CD4-positive, alpha-beta T cell treated with Interleukin-4 for 1 hour (primary cell): Measurements from ENCODE around the gene HIVEP3.

ENCODE experiments used
- DNase-seq, 2 donors: peaks; one replicate each; pipeline ENCODE4 v3.0.0-alpha.2; 2020 to 2022

The HIVEP3 gene

GRCh38 chr1:41526956-41527561 is 391.7 kb downstream of the HIVEP3 start:
- no peak for DNase-seq

DNA sequence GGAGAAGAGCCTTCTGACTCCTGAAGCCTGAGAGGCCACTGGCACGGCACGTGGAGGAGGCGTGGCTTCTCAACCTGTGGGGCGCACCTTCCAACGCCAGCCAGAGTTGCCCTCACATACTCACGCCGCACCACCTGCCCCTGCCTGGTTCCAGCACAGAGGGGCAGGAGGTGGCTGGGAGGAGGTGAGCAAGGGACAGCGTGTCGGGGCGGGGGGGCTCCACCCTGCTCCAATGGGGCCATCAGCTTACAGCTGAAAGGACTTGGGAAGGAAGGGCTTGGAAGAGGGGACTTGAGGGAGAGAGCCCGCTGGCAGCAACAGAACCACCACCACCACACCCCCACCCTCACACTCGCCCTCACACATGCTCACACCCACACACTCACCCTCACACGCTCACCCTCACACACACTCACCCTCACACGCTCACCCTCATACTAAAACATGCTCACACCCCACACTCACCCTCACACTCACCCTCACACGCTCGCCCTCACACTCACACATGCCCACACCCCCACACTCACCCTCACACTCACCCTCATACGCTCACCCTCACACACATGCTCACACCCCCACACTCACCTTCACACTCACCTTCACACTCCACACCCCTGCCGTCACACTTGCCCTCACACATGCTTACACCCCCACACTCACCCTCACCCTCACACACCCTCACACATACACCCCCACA is 392.7 kb downstream of the HIVEP3 start:
- DNase-seq: no peak

DNA sequence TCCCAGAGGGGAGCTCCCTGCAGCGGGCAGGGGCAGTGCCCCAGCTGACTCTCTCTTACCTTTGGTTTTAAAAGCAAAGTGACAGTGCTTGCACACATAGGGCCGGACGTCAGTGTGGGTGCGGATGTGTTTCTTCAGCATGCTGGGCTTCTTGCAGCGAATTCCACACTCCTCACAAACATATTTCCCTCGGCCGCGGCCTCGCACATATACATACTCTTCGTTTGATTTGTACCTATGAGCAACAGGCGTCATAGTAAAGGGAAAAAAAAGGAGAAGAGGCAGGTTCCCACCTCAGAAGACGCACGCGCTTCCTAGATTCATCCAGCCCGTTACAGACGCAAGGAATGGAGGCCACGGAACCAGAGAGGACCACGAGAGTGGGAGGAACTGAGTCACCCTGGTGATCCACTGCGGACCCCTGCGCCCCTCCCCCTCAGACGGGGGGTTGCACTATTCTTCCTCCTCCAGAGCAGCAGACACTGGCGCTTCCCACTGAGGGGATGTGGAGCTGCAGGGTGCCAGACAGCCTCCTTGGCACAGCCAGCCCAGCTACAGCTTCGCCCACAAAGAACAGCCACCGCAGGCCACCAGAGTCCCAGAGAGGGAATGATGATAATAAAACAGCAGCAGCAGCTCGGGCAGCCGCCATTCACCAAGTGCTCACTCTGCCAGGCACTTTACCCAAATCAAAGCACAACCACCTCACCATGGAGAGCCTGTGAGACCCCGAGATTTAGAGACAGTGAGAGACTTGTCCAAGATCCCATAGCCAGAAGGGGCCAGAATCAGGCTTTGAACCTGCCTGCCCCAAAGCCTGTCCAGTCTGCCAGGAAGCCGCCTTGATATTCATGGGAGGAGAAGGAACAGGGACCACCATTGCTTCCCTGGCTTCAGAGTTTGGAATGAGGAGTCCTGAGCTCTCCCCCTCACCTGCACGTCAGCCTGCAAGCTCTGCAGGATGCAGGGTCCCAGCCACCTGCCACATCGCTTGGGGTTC is 393.7 kb downstream of the HIVEP3 start:
- no peak for DNase-seq

DNA sequence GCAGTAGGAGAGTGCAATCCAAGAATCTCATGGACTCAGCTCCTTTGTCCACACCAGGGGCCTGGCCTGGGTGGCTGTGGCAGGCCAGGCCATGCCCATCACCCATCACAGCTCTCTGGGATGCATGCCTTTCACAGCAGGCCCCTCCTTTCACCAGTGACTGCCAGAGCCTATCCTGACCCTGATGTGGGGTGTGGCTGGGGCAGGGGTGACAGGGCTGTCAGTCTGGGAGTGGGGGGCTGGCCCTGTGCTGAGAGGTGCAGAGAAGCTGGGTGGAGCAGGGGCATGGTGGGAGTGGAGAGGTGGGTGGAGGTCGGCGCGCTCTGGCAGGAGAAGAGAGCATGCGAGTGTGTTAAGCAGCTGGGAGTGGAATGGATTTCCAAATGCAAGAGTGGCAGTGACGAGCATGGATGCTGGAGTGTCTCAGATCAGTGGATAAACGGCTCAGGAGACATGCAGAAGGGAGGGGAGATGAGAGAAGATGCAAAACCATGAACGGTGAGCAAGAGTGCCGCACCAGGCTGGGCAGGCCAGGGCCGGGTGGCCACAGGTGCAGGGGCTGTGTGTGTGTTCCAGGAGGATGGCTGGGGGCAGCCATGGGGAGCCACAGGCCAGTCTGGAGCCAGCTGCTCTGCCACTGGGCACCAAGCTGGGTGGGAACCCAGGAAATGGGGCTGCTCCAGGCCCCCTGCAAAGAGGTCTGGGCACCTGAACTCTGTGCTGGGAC is 394.6 kb downstream of the HIVEP3 start:
- no peak for DNase-seq

- DNase-seq: no peak
Measured at GRCh38 chr1:41523071-41523470, 395.7 kb downstream of the HIVEP3 start.

GRCh38 chr1:41521766-41522165 is 397.0 kb downstream of the HIVEP3 start:
- no peak for DNase-seq

DNA sequence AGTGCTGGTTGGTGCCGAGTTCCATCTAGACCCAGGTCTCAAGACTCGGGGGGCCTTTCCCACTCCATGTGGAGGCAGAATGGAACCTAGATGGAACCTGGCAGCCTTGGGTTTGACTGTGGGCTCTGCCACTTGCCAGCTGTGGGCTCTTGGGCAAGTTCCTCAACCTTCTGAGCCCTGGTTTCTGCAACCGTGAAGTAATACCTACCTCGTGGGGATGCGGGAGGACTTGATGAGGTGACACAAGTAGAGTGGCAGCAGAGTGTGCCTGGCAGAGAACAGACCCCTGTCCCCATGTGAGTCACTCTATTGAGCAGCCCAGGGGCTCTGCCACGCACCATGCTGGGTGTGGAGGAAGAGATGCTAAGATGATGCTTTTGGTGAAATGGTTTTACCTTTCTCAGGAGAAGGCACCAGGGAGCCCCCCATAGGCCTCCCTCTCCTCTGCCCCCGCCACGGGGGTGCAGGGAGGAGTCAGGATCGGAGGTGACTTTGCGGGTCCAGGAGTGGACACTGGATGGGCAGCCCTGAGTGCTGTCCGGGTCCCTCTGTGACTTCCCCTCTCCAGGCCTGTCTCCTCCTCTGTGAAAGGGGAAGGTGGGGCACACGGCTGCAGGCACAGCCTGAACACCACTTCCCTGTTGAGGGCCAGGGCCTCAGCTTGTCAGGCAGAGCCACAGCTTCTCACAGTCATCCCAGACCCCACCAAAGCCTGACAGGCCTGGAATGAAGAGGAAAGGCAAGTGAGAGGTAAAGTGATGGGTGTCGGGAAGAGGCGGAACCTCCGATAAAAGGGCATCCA is 397.6 kb downstream of the HIVEP3 start:
- no peak for DNase-seq

DNA sequence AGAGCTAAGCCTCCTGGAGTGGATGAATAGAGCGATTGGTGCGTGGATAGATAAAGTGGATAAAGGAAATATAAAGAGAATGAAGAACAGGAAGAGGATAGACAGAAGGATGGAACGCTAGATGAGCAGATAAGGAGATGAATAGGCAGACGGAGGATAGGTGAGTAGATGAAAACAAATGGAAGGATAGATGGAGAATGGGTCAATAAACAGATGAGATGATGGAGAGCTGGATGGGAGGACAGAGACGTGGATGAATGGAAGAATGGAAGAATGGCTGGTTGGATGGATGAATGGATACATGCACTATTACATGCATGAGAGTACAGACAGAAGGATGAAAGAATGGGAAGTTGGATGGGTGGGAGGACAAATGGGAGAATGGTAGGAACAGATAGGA is 399.1 kb downstream of the HIVEP3 start:
- no peak for DNase-seq

DNA sequence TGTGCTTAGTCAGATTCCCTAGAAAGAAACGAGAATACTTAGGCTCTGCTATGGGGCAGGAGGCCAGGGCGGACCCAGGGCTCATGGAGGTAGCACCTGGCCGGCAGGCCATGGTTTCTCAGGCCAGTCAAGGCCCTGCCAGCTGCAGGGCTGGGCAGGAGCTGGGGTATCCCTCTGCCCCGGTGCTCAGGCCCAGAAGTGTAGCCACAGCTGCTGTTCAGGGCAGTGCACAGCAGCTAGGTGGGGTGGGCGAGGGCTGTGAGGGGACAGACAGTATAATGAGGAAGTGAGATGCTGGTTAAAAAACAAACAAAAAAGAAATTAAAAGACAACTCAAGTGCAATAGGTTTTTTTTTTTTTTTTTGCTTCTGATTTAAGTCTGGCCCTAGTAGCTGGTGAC is 400.3 kb downstream of the HIVEP3 start:
- DNase-seq: no peak

DNA sequence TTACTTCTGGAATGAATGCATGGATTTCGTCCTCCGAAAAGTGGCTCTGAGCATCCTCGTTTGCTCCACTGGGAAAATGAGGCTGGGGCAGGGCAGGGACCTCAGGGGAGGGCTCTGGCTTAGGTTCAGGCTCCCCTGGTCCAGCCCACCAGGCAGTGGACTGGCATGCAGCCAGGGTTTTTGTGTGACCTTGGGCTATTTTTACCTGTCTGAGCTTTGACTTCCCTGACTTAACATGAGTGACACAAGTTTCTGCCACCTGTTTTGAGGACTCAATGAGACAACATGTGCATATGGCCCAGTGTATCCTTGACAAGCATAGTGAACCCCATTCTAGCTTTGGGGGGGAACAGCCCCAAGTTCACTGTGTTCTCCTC is 401.7 kb downstream of the HIVEP3 start:
- no peak for DNase-seq

- DNase-seq: peak; percentile 46 to 63
Measured at GRCh38 chr1:41516168-41517061, 402.3 kb downstream of the HIVEP3 start.

- no peak for DNase-seq
Measured at GRCh38 chr1:41515778-41516167, 402.9 kb downstream of the HIVEP3 start.

DNA sequence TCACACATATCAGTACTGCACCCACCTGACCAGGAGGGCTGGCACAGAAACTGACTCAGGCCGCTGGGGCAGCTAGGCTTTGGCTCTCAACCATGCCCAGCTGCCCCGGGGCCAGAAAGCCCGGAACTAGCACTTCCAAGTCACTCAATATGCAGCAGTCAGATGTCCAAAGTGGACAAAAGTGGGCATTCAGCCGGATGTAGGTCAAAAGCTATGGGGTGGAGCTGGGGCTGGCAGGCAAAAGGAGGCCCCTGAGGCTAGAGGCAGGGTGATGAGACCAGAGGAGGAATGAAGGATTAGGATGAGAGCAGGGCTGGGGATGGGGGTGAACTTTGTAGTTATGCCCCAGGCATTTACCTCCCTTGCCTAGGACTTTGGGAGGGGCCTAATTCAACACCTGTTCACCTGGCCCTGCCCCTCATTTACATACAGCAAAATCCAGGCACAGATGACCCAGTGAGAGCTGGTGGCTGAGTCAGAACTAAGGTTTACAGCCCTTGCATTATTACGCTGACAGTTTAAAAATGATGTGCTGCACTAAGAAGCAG is 403.5 kb downstream of the HIVEP3 start:
- no peak for DNase-seq

DNA sequence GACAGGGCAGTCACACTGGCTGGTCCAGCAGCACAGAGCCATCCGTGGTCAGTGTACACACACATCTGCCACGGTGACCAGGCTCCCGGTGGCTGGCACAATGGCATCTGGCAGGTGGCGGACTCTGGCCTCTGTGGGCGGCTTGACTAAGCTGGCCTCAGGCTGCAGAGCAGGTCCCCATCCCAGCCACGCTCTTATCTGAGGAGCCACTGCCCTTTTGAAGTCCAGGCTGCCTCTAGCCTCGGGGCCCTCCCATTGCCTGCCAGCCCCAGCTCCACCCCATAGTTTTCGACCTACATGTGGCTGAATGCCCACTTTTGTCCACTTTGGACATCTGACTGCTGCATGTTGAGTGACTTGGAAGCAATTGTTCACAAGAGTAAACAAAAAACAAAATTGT is 404.3 kb downstream of the HIVEP3 start:
- DNase-seq: no peak

DNA sequence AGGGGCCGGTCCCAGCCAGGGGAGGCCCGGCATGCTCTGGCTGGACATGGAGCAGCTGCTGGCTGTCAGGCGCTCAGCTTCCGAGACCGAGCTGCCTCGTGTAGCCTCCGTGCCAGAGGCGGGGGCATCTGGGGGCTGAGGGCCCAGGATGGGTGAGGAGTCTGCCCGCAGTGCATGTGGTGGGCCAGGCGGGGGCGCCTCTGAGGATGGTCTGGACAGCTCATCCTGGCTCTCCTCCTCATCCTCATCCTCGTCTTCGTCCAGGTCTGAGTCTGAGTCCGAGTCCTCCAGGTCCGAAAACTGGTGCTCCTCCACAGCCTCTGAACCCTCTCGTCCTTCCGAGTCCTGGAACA is 405.4 kb downstream of the HIVEP3 start:
- DNase-seq: no peak

- DNase-seq: no peak
Measured at GRCh38 chr1:41512701-41513382, 405.9 kb downstream of the HIVEP3 start.

DNA sequence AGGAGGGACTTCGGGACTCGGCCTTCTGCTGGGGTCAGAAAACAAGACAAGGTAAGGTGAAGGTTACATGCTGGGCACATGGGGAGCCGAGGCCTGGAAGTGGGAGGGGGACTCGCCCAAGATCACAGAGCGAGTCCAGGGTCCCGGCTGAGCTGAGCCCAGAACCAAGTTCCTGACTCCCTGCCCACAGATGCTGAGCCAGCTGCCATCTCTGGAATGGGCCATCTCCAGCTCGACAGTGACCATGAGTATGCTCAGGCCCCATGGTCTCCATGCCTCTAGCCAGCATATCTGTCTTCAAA is 407.5 kb downstream of the HIVEP3 start:
- no peak for DNase-seq

GRCh38 chr1:41510531-41511238 is 408.0 kb downstream of the HIVEP3 start:
- DNase-seq: no peak

GRCh38 chr1:41509270-41509671 is 409.5 kb downstream of the HIVEP3 start:
- no peak for DNase-seq

DNA sequence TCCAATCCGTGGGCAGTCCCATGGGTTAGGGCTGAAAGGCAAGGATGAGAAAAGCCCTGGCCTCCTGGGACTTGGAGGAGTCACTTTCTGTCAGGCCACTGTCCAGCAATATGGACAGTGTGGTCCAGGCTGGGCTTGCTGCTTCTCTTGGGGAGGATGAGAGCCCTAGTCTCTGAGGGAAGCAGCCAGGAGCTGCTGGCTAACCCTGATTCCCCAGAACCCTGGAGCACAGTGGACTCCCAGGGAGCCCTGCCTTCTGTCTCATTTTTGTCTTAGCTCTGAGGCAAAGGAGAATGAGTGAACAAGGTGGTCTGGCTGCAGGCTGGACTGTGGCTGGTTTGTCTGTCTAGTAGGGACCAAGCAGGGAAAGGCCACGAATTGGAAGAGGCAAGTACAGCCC is 410.4 kb downstream of the HIVEP3 start:
- DNase-seq: no peak
